ENCODE data around the gene PLA2G4B.

Gene PLA2G4B

DNA sequence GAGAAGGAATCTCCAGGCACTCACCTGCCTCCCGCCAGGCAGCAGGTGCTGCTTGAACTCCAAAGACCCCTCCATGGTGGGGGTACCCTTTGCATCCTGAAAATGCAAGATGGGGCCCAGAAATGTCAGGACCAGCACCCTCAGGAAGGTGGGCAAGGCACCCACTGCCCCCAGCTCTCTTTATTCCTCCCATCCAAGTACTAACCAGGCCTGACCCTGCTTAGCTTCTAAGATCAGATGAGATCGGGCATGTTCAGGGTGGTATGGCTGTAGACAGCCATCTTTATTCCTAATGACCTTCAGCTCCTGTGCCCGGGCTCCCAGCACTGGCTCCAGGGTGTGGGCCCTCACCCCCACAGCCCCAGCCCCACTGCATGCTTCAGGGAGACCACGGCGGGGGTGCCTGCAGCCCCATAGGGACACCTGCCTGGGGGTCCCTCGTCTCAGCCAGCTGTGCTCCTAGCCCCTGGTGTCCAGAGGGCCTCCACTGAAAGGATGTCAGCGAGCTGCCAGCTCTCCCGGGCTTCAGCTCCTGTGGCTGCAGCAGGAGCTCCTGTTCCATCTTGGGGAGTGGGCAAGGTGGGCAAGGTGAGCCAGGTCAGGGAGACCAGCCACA is 13.2 kb downstream of the PLA2G4B start:
- no peak for DNase-seq

DNA sequence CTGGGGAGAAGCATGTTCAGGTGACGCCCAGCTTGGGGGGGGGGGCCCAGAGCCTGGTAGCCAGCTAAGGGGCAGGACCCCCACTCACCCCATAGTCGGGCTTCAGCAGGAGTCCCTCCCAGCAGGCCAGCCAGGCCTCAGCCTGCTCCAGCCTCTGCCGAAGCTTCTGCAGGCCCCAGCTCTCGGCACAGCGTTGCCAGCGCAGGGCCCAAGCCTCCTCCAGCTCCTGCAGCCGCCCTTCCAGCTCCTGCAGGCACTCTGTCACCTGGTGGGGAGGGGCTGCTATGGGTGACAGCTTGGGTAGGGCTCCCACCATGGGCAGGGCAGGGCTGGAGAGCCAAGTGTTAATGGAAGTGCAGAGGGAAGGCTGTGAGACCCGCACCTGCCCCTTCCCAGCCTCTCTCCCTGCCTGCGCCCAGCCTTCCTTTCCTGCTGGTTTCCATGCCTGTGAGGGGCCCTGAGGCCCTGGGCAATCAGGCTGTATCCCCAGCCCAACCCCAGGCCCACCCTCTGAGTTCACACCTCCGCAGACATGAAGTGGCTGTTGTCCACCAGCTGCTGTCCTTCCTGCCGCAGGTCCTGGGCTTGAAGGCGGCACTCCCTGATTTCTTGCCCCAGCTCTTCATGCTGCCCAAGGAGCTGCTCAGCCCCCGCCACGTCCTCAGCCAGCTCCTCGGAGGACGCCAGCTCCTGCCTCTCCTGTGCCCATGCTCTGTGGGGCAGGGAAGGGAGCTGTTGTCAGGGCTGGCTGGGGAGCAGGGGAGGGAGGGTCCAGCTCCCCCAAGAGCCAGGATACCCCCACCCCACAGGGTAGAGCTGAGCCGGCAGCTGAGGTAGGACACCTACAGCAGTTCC is 14.3 kb downstream of the PLA2G4B start:
- no peak for DNase-seq

DNA sequence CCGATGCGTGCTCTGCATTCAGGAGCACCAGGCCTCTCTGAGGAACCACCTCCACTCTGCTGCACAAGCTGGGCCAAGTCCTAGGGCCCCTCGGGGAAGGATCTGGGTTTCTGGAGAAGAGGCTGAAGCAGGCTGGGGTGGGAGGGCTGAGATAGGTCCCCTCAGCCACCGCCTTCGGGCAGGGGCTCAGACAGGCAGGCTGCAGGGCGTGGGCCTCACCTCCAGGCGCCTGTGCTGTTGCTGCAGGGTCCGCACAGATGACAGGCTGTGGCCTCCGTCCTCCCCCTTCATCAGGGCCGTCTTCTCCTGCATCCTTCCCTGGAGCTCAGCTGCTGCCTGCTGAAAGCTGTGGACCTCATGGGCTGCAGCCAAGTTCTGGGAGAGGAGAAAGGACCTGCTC is 15.2 kb downstream of the PLA2G4B start:
- DNase-seq, result no peak

DNA sequence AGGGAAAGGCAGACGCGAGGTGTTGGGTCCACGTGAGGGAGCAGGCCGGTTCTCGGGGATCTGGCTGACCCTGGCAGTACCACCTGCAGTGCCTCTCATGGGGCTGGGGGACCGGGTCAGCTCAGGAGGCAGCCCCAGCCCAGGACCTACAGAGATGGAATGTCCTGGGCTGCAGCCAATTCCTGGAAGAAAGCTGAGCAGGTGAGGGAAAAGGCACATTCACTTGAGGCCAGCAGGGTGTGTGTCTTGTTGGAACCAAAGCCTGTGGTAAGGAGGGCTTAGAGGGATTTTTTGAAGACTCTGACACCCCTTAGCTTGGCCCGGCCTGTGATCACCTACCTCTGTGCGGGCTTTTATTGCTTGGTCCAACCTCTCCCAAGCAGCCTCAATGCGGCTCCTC is 15.8 kb downstream of the PLA2G4B start:
- no peak for DNase-seq

DNA sequence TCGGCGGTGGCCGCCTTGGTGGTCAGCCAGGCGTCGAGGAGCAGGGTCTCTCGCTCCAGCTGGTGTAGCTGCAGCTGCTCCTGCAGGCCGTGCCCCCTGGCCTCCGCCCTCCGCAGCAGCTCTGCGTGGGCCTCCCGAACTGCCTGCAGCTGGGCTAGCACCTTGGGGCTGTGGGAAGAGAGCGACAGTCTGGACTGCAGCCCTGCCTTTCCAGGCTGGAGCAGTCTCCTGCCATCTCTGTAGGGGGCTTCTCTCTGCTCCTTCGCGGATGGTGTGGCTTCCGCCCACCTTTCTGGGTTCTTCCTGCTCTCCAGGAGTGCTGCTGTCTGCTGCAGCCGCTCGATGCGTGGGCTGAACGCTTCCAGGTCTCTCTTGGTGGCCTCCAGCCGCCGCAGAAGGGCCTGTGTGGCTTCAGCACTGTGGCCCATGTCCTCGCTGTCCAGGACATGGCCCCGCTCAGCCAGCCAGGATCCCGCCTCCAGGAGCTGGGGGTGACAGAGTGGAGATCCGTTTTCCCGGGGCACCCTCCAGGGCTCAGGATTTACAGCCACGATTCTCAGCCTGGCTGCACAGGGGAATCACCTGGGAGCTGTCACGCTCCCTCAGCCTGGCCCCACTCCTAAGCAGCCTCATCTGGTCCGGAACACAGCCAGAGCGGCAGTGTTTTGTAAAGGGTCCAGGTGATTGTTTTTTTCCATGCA is 16.8 kb downstream of the PLA2G4B start:
- peak; percentile 47 for DNase-seq

DNA sequence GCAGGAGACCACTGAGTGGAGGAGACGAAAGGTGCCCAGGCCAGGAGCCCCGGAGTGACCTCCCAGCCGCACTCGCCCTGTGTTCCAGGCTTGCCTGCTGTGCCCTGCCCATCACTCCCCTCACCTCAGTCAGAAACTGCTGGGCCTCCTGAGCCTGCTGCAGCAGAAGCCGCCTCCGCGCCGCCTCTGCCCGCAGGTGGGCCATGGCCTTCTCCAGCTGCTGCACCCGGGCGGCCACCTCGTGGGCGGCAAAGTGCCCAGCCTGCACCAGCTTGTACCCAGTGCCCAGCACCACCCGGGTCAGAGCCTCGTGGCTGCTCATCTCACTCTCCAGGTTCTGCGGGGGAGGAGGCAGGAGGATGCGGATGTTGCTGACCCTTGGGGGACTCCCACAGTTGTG is 17.6 kb downstream of the PLA2G4B start:
- DNase-seq, result no peak

DNA sequence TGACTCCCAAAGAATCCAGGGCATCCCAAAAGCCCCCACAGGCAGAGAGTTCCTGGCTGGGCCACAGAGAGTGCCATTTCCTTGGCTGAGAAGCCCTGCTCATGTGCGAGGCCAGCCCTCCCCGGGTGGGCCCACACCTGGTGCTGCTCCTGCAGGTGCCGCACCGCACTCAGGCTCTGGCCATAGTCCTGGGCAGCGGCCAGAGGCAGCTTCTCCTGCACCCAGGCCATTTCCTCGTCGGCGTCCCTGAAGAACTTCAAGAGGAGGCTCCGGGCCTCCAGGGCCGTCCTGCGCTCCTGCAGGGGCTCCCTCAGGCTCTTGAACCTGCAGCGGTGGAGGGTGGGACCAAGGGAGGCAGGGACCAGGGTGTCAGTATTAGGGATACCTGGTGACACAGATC is 18.1 kb downstream of the PLA2G4B start:
- no peak for DNase-seq

DNA sequence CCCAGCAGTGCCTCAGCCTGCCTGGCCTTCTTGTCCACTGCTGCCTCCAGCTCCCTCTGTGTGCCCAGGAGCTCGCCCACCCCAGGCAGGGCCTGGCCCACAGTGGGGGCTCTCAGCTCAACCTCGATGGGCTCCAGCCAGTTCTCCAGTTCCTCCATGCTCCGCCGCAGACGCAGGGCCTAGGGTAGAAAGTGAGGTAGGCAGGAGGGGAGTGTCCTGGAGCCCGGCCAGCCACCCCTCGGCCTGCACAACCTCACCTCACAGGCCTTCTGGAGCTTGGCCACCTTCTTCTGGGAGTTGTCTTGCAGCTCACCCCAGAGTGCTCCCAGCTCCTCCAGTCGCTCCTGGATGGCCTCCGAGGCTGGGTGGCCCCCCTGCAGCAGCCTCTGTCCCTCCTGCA is 18.7 kb downstream of the PLA2G4B start:
- no peak for DNase-seq

DNA sequence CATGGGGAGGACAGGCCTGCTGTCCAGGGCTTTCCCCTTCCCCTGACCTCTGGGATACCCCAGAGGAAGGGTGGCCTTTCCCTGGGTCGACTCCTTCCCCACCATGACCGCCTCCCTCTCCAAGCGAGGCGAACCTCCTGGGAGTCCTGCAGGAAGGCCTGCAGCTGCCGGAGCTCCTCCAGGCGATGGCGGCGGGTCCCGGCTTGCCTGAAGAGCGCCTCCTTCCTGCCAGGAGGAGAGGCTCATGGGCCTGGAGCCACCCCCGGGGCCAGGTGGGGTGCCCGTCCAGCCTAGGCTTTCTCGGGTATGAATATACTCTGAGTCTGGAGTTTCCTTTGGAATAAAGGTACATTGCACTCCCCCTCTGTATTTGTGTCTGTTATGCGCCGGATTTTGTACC is 20.1 kb downstream of the PLA2G4B start:
- no peak for DNase-seq

DNA sequence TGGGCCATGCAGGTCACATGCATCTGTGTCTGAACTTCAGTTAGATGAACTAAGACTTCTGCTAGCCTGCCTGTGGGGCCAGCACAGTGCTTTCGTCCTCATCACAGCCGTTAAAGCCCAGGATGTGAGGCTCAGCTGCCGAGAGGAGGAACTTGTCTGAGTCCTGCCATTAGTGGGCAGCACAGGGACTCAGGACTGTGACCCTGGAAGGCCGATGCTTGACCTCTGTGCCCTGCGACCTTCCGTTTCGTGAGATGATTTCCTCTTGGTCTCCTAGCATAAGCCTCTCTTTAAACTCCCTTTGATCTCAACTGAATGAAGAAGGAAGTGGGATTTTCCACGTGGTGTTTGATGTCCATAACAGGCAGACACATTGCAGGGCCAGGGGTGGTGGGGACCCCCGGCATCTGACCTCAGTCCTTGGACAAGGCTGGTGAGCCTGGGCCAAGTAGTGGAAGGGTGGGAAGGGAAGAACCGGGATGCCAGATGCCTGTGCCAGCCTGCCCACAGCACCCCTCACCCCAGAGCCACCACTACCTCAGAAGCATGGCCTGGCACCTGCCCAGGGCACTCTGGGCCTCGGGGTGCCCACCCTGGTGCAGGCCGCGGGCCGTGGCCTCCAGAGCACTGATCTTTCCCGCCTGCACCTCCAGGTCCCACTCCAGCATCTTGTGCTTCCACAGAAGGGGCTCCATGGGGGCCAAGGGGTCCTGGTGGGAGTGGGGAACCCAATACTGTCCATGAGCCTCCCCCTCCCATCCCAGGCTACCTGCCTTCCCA is 21.6 kb downstream of the PLA2G4B start:
- DNase-seq, result no peak

DNA sequence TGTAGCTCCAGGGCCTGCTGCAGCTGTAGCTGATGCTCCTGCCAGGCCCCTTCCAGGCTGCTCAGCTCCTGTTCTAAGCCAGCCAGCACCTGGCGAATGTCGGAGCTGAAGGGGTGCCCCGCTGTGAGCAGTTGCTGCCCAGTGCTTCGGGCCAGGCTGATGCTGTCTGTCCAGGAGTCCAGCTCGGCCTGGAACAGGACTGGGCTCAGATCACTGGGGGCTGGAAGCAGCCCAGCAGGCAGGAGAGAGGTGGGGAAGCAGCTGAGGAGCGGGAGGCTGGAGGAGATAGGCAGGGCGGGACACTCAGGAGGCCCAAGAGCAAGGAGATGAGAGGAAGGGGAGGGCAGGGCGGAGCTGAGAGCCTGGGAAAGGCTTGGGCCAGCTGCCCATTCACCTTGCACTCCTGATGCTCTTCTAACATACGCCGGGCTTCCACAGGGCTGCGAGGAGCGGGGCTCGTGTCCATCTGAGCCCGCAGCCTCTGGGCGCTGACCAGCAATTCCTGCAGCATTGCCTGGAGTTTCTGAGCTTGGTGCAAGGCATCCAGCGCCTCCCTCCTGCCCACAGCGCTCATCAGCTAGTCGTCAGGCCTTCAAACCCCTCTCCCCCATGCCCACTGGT is 23.2 kb downstream of the PLA2G4B start:
- DNase-seq, result no peak

DNA sequence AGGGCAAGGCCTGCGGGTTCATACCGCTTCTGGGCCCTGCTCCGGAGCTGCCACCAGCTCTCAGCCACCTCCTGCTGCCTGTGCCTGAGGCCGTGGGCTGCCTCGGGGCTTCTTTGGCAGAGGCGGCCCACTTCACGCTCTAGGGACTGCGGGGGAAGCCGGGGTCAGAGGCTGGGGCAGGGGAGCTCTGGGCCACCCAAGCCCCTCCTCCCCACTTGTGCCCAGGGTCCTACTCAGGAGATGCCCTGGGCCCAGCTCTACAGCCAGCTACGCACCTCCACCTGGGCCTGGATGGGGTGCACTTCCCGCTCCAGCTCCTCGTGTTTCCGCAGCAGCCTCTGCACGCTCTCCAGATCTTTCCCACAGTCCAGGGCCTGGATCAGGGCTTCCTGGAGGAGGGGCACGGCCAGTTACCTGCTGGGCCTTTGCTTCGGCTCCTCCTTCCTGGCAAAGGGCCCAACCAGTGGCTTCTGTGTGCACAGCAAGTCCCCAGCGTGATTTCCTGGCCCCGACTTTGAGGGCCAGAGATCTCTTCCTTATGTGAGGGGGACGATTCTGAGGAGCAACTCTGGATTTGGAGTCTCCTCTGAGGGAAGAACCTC is 24.0 kb downstream of the PLA2G4B start:
- no peak for DNase-seq

DNA sequence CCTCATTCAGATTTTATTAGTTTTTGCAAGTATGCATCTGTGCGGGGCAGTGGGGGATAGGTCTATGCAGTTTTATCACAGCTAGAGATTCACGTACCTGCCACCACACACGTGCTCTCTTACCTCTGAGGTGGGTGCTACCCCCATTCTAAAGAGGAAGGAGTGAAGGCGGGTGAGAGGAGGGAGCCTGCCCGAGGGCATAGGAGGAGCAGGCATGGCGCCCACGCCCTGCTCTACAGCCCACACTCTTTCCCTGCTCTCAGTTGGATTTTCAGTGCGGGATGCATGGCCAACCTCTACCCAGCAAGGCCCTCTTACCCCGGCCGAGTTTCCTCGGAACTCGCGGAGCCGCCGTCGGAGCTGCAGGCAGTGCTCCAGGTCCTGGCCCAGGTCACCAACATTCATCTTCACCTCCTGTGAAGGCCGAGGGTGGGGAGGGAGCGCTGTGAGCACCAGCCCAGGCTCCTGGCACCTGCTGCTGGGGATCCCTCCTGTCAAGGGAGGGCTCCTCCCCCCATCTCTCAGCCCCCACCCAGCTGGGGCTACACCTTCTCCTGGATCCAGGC is 26.9 kb downstream of the PLA2G4B start:
- DNase-seq, result no peak

DNA sequence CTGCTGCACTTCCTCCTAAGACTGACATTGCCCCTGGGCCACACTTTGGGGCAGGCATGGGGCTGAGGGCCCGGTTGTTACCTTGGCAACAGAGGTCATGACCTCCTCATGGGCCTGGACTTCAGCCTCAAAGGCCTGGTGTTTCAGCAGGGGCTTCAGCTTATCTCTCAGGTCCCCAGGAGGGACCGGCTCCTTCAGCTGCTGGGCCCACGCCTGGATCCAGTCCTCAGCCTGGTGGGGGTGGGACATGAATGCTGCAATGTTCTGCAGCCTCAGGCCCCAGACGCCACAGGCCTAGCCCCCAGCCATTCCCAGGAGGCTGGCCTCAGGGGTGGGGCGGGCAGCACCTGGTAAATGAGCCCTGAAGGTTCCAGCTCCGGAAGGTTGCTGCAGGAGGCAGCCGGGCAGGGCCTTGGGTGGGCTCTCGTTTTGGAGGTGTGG is 27.6 kb downstream of the PLA2G4B start:
- no peak for DNase-seq

DNA sequence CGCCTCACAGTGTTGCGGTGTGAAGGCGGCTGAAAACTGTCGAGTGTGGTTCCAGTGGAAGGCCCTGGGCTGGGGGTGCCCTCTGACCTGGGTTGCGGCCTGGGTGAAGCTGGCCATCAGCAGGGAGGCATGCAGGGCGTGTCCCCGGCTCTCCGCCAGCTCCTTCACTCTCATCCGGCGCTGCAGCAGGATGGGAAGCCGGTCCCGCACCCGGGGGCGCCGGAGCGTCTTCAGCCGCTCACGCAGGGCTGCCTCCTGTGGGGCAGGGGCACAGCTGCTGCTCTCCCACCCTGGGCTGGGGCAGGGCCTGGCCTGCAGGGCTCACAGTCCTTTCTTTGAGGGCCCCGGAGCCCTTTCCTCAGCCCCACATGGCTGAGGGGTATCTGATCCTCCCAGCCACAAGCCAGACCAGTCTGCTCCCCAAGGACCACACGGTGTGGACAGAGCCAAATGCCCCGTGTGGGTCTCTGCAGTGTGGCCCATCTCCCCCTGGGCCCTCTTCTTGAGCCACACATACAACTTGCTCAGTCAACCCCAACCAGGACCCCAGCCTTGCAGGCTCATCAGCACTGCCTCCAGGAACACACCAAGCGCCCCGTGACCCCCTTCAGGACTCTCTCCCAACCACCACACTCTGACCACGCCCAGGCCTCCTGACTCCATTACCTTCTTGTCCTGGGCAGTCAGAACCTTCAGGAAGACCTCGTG is 28.4 kb downstream of the PLA2G4B start:
- DNase-seq, result no peak

DNA sequence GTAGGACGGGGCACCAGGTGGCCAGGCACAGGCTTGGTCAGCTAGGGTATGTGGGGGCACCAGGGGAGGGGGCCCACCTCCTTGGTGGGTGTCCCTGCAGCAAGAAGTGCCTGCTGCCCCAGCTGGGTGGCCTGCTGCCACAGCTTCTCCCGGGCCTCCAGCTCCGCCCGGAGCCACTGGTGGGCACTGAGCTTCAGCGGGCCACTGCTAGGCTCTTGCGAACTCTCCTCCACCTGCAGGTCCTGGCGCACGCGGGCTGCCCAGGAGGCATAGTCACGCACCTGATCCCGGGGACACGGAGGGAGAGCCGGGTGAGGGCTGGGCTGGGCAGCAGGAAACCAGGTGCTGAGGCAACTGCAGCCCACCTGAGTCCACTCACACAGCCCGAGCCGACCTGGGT is 29.7 kb downstream of the PLA2G4B start:
- no peak for DNase-seq

DNA sequence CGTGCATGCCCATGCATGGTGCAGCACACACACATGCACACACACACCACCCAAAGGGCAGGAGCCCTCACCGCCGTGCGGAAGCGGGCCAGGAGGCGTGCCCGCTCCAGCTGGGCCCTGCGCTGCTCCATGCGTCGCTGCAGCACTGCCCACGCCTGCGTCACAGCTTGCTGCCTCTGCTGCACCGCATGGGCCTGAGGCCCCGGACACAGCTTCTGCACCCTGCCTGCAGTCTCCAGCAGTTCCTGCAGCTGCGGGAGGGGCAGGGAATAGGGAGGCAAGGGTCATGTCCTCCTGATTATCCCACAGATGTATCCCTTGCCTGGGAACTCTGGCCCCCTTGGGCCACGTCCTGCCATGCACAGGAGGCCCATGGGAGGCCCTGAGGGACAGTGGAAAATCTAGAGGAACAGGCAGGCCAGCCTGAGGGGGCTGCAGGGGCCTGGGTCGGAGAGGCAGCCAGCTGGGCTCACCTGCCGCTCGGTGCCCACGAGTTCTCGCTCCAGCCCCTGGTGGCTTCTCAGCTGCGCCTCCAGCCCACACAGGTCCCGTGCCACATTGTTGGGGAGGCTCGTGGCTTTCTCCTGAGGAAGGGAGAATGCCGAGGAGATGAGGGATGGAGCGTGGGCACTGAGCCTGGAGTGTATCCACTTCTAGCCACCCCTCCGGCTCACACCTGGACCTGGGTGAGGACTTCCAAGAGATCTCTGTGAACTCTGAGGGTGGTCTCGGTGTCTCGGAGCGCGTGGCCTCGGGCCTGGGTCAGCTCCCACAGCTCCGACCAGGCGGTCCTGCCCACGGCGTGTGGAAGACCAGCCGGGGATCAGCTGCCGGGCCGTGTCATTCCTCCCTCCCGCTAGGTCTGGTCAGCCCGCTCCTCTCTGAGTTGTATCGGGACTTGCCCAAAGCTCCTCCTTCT is 31.4 kb downstream of the PLA2G4B start:
- no peak for DNase-seq

DNA sequence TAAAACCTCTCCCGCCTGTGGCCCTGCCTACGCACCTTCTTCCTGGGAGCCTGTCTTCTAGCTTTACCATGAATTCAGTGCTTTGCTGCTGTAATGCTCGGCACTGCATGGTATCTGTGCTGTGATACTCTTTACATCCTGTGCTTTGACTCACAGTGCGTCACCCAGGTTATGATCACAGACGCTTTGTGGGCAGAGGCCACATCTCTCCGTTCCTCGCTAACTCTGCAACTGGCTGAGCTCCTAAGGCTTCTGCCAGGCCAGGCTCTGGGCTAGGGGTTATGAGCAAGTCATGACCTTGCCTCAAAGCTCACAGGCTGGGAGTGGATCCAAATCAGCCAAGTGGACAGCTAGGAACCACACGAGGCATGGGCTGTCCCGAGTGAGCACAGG is 32.0 kb downstream of the PLA2G4B start:
- DNase-seq, result no peak

DNA sequence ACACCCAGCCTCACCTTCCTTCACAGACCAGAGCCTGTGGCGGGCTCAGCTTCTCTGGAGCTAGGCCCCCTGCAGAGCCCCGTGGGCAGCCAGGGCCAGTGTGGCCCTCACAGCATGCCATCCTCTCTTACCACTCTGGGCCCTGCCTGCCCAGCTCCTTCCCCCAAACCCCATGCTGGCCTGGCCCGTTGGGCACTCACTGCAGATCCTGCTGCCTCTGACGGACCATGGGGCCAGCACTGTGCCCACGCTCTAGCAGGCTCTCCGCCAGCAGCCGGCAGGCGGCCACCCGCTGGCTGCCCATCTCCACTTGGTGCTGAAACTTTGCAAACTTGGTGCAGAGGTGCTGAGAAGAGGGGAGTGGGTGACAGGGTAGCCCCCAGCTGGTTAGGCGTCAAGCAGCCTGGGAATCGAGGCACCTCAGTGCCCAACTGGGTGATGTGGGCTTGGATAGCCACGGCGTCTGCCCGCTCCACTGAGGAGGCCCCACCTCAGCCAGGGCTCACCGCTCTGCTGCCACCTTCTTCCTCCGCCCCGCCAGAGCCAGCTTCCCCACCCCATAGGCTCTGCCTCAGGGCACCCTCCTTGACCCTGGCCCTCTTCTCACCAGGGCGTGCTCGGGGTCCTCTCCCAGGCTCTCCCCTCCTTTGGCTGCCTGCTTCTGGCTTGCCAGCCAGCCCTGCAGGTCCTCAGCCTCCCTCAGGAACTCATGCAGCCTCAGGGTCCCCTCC is 32.7 kb downstream of the PLA2G4B start:
- DNase-seq, result no peak

Data from femur (tissue), 1 donor.